Bronchial epithelial cell (primary cell): ENCODE measurements around the gene SEPTIN10. TPM values are rescaled to one million over a fixed set of nuclear protein-coding genes. Genes with fewer than 3 reads are reported as not detected.
"Not testable (repeated sequence)": the region's sequence is repeated elsewhere in the genome, so short reads cannot be mapped to it uniquely, and the experiment has no call there.

Experiments
- DNase-seq: peaks from one replicate; pipeline ENCODE4 v3.0.0-alpha.2; 2010; ENCODE audit warnings: low read depth
- FAIRE-seq: peaks from 2 replicates; lab custom pipeline; 2011; peaks lifted over from hg19 to GRCh38; lab: Jason Lieb, UNC
- H3K27me3 ChIP-seq: 2 replicates; pipeline ENCODE4 v1.5.1; 2011; ENCODE audit warnings: low read length; ENCODE audit not compliant: control insufficient read depth, insufficient read depth
- H3K36me3 ChIP-seq: 2 replicates; pipeline ENCODE4 v1.5.1; 2011; ENCODE audit warnings: low read length; ENCODE audit not compliant: control insufficient read depth, insufficient read depth
- H3K4me3 ChIP-seq: 2 replicates; pipeline ENCODE4 v1.5.1; 2011; ENCODE audit warnings: mild to moderate bottlenecking, low read depth, low read length, control low read depth
- CTCF ChIP-seq: IDR thresholded peaks from 2 replicates; pipeline ENCODE4 v1.5.1; 2011; ENCODE audit warnings: mild to moderate bottlenecking, moderate library complexity, low read length, control low read depth, inconsistent platforms; ENCODE audit not compliant: insufficient read depth, severe bottlenecking
- total RNA-seq: library from RNA; depleted of rRNA; stranded (reverse); fragments of >200 nt; gene quantifications from 2 replicates; pipeline ENCODE4 v1.2.1, GENCODE V29; 2014

SEPTIN10 gene
- total RNA-seq, 1 donor from 2014 or later, result 62.4 TPM

- DNase-seq (no peak), FAIRE-seq (no peak)
- Histone ChIP-seq H3K27me3 (no peaks in the 10 kb centered on the region), H3K4me3 (no peak overlapping the region), H3K36me3 (peaks cover 1% of the 10 kb centered on the region)
- no peak for TF ChIP-seq CTCF
Observed at GRCh38 chr2:109538546-109538945, 75.2 kb downstream of the SEPTIN10 start.

GRCh38 chr2:109537565-109538222, 76.1 kb downstream of the SEPTIN10 start:
- TF ChIP-seq CTCF, result no peak
- Histone ChIP-seq H3K36me3 (peaks cover 1% of the 10 kb centered on the region), H3K27me3 (no peaks in the 10 kb centered on the region), H3K4me3 (no peak overlapping the region)
- DNase-seq (no peak), FAIRE-seq (no peak)

GRCh38 chr2:109536556-109536955, 77.2 kb downstream of the SEPTIN10 start:
- not testable (repeated sequence) for FAIRE-seq, H3K27me3 ChIP-seq, H3K4me3 ChIP-seq, DNase-seq, H3K36me3 ChIP-seq

GRCh38 chr2:109535217-109535946, 78.4 kb downstream of the SEPTIN10 start:
- no peak overlapping the region for H3K4me3 ChIP-seq
- no peak for FAIRE-seq

GRCh38 chr2:109533823-109534222, 79.9 kb downstream of the SEPTIN10 start:
- Histone ChIP-seq H3K27me3 (no peaks in the 10 kb centered on the region), H3K36me3 (no peaks in the 10 kb centered on the region), H3K4me3 (no peak overlapping the region)
- TF ChIP-seq CTCF, result no peak
- FAIRE-seq (no peak), DNase-seq (no peak)

More at GRCh38 chr2:109535217-109535946, 78.4 kb downstream of the SEPTIN10 start:
- no peak for TF ChIP-seq CTCF
- Histone ChIP-seq H3K36me3 (no peaks in the 10 kb centered on the region), H3K27me3 (no peaks in the 10 kb centered on the region)
- DNase-seq, result no peak

- no peak for DNase-seq
- no peak for FAIRE-seq
- TF ChIP-seq CTCF, result no peak
- Histone ChIP-seq H3K4me3 (no peak overlapping the region), H3K36me3 (no peaks in the 10 kb centered on the region), H3K27me3 (no peaks in the 10 kb centered on the region)
Observed at GRCh38 chr2:109532728-109533076, 81.1 kb downstream of the SEPTIN10 start.
